ENCODE results near the gene UBA1.

The UBA1 gene

DNA sequence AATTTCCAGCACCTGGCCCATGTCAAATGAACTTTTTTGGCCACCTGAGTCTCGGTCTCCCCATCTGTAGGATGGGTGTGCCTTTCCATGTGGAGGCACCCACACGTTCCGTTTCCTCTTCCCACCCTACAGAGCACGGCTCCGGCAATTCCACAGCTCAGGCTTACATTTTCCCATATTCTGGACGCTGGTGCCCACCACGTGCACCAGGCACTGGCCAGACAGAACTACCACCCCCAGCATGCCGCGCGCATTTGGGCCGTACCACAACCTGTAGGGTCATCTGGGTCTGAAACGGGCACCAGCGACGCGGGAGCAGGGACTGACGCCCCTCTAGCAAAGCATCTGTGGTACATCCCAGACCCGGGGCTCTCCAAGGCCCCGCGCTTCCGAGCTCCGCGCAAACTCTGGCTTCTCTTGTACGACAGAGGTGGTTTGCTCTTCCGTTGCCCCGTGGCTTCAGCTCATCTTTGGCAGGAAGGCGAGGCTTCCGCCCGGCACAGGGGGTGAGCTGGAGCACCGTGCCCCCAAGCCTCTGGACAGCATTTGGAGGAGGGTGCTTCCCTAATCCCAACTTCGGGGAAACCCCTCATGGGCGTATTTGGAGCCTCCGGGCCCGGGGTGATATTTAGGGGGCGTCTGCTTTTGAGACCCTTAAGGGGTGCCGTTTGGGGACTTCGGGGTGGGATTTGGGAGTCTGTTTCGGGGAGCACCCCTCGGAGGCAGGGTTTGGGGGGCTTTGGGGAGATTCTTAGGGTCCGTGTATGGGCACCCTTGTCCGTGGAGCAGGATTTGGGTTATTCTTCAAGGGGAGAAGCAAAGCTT is 3.0 kb upstream of the UBA1 start:
- DNase-seq, result peak; percentile 93

DNA sequence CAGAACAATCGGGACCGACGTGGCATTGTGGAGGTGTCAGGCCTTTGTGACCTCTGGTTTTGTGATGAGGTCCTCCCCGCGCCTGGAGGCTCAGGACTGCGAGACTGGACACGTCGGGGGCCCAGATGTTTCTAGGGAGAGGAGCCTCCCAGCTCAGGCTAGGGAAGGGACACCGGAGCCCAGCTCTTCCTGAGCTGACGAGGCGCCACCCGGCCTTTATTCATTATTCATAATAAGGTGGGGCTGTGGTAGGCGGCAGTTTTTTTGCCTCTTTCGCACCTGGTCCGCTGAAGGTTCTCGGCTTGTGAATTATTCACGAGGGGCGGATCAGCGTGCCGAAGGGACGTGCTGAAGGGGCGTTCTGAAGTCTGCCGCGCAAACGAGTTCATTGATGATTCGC is 2.3 kb upstream of the UBA1 start:
- peak; percentile 51 for DNase-seq

DNA sequence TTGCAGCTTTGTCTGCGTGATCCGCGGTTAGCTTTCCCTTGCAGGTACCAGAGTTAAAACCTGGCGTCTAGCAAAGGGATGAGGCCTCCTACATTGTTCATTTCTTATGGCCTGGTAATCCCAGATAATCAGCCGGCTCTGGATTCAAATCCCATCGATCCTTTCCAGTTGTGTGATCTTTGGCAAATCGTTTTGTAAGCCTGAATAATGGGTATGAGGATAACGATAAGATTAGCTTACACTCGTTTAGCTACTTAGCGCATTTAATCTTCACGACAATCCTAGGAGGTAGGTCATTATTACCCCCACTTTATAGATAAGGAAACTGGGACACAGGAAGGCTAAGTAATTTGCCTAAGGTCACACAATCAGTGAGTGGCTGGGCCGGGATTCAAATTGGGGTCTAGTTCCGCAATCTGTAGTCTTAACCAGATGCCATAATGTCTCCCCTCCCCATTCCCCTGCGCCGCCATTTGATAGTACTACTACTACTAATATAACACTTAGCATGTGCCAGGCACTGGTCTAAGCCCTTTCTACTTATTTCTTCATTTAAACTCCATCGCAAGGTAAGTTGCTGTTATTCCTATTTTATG is 1.7 kb upstream of the UBA1 start:
- no peak for DNase-seq

DNA sequence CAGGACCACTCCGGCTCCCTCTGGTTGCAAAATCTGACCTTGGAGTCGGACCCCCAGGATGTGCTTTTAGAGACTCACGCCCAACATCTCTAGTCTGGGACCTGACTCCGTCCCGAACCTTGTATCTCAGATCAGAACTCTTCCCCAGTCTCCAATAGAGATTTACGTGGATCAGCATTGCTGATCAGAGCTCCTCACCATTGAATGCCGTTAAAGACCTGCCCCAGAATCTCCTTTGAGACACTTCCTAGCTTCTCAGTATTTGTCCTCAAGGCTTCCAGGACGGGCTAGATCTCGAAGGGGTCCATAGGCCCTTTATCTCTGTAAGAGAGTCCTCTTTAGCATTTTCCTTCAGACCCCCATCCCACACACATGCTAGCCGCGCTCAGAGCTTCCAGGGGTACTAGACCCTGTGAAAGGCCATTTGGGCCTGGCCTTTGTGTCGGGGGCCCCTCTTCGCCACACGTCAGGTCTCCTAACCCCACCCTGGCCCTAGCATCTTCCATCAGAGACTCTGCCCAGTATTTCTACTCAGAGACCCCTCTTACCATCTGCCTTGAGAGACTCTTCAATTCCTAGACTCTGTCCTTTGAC is 662 bp downstream of the UBA1 start:
- no peak for DNase-seq

DNA sequence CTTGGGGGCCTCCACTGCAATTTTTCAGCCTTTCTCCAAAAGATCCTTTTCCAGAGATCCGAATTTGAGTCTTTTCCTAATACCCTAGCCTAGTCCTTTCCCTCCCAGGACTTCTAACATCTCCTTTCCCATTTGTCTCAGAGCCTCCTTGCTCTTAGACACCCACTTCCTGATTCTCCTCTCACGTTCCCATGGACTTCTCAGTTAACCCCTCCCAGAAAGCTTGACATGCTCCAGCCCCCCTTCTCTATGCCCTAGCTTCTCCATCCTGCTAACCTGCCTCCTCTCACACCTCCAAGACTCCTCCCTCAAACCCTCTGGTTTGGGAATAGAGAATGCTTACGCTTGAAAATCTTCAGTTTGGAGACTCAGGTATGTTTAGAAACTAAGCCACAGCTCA is 2.5 kb downstream of the UBA1 start:
- DNase-seq, result no peak

DNA sequence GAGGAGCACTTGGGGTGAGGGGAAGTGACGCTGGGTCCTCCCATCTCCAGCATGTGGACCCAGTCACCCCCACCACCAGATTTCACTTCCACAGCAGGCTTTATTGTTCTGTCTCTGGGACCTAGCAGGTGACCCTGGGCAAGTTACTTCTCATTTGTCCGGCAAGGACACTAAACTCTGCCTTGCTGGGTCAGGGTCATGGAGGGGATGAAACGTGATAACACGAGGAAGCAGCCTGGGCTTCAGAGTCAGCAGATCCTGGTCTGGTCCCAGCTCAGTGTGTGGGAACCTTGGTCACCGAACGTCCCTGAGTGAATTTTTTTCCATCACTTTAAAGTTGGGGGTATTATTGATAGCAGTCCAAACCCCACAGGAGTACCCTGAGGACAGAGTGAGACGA is 3.9 kb downstream of the UBA1 start:
- no peak for DNase-seq

DNA sequence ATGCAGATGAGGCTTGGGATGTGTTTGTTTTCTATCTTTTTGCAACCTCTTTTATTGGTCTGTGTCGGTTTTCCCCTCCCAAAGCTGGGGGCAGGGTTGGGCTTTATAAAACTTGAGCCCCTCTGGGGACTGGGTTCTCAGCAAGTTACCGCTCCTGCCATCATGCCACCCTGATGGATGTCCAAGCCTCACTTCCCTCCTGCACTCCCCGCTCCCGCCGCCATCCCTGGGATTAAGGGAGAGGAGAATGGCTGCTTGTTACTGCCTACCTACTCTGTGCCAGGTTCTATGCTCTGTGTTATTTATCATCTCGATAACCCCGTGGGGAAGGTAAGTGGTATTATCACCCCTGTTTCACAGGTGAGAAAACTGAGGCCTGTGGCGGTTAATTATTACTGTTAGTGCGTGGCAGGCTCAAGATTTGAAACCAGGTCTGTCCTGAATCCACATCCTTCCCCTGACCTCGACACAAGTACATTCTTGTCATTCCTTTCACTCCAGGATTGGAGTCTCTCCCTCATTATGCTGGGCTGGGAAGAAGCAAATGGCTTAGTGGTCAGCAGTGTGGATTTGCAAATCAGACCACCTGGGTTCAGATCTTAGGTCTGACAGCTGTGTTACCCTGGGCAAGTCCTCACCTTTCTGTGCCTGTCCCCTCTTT is 4.5 kb downstream of the UBA1 start:
- no peak for DNase-seq

DNA sequence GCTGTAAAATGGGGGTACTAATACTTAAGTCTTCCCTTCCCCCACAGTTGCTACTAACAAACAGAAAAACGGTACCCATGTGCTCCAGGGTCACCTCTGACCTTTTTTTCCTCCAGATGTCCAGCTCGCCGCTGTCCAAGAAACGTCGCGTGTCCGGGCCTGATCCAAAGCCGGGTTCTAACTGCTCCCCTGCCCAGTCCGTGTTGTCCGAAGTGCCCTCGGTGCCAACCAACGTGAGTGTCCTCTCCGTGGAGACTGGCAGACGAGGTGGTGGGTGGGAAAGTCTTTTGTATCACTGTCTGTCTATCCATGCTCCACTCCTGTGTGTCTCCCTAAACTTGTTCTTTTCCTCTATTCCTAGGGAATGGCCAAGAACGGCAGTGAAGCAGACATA is 5.1 kb downstream of the UBA1 start:
- no peak for DNase-seq

DNA sequence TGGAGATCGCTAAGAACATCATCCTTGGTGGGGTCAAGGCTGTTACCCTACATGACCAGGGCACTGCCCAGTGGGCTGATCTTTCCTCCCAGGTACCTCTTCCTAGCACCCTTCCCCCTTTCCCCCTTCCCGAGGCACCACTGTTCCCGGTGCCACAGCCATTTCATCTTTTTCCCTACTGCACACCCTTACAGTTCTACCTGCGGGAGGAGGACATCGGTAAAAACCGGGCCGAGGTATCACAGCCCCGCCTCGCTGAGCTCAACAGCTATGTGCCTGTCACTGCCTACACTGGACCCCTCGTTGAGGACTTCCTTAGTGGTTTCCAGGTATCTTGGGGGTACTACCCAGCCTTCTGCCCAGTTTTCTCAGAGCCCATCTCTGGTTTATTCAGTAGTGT is 5.7 kb downstream of the UBA1 start:
- no peak for DNase-seq

DNA sequence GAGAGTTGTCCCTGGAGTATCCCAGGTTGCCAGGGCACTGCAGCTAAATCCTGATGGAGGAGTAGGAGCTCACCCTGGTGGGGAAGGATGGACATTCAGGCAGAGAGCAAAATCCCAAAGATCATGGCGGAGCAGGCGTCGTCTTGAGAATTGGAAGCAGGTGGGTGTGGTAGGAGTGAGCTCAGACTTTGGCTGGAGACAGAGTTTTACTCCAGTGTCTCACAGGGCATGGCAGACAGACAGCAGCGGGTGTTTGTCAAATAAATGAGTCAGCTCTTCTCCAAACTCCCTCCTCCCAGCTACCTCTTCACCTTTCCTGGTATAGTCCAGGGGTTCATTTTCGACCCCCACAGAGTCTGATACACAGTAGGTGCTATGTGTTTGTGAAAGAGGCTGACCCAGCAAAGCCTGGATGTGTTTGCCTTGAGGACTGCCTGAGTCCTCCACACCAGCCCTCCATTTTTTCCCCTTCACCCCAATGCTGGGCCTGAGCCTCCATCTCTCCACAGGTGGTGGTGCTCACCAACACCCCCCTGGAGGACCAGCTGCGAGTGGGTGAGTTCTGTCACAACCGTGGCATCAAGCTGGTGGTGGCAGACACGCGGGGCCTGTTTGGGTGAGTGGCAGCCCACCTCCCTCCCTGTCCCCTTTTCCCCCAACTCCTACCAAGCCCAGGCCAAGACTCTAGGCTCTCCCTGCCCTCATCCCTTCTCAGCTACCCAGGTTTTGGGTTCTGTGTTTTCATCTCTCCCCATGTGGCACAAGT is 6.9 kb downstream of the UBA1 start:
- no peak for DNase-seq

DNA sequence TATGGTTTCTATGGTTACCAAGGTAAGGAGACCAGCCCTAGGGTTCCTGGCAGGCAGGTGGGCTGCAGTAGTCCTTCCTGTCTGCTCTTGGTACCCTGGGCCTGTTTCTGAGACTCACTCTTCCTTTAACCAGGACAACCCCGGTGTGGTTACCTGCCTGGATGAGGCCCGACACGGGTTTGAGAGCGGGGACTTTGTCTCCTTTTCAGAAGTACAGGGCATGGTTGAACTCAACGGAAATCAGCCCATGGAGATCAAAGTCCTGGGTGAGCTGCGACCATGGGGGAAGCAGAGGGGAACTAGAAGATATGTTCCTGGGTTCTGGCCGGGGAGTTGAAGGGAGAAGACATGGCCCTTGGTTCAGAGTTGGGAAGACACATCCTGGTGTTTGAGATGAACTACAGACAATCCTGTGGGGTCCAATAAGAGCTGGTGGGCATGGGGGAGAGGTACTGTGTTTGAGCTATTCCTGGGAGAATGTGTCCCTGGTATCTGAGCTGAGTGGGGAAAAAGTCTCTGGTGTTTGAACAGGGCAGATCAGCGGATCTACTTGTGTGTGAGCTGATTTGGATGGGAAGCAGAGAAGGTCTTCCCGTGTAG is 7.8 kb downstream of the UBA1 start:
- no peak for DNase-seq

DNA sequence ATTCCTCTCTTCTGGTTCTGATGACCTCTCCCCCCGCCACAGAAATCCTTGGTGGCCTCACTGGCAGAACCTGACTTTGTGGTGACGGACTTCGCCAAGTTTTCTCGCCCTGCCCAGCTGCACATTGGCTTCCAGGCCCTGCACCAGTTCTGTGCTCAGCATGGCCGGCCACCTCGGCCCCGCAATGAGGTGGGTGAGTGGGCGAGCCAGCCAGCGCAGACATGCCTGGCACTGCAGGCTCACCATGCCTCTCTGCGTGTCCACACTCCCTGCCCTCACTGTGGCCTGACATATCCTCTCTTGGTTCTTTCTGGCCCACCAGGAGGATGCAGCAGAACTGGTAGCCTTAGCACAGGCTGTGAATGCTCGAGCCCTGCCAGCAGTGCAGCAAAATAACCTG is 8.7 kb downstream of the UBA1 start:
- no peak for DNase-seq

DNA sequence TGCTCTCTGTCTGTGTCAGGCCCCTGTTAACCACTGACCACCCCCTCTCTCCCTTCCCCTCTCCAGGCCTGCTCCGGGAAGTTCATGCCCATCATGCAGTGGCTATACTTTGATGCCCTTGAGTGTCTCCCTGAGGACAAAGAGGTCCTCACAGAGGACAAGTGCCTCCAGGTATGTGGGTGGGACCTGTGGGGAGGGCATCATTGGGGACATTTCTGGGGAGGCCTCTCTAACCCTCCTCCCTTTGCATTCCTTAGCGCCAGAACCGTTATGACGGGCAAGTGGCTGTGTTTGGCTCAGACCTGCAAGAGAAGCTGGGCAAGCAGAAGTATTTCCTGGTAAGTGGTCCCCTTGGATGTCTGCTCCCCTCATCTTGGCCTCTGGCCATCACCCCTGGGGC is 9.2 kb downstream of the UBA1 start:
- DNase-seq, result no peak

DNA sequence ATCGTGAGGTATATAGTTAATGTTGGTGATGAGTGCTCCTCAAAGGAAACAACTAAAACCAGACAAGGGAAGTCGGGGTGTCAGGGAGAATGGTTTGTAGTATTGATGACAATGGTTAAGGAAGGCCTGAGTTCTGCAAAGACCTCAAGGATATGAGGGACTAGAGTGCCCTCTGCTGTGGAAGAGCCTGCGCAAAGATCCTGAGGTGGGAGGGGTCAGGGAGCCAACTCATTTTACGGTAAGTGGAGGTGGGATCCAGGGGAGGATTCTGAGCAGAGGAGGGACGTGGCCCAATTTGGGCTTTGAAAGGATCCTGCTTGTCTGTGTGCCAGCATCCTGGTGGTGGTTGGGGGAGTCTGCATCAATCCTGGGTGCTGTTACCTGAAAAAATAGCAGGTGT is 11.3 kb downstream of the UBA1 start:
- no peak for DNase-seq

DNA sequence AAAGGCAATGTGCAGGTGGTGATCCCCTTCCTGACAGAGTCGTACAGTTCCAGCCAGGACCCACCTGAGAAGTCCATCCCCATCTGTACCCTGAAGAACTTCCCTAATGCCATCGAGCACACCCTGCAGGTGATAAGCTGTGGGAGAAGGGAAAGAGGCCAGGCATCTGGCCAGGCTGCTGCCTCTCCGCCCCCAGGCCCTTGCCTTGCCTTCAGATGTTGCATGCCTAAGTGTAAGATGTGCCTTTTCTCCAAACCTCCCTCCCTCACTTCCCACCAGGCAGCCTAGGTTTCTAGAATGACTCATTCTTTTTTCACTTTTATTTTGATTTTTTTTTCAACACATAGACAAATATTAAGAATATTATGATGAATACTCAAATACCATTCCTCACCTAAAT is 12.7 kb downstream of the UBA1 start:
- DNase-seq, result no peak

DNA sequence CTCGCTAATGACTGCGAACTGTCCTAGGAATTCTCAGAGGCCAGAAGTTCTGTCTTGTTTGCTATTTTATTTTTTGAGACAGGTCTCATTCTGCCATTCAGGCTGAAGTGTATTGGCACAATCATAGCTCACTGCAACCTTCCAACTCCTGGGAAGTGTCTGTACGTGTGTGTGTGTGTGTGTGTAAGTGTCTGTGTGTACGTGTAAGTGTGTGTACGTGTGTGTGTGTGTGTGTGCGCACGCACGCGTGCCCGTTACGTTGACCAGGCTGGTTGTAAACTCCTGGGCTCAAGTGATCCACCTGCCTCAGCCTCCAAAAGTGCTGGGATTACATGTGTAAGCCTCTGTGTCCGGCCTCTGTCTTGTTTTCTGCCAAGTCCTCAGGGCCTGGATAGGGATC is 14.5 kb downstream of the UBA1 start:
- DNase-seq, result no peak

DNA sequence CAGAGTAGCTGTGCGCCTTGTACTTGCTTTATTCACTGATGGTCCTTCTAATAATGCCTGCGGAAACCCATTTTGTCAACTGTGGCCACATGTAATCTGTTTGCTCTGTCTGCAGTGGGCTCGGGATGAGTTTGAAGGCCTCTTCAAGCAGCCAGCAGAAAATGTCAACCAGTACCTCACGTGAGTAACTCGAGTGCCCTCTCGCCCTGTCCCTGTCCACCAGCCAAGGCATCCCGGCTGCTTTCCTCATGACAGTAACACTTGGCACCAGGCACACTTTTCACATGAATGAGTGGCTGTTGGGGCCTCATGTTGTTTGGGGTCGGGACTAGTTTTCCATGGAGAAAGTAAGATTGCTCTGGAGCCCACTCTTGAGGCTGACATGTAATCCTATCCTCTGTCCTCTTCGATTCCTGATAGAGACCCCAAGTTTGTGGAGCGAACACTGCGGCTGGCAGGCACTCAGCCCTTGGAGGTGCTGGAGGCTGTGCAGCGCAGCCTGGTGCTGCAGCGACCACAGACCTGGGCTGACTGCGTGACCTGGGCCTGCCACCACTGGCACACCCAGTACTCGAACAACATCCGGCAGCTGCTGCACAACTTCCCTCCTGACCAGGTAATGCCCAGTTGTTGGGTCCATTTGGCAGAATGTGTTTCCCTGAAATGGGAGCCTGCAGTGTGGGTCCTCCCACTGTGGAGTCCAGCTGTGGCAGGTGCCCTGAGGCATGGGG is 16.0 kb downstream of the UBA1 start:
- no peak for DNase-seq

DNA sequence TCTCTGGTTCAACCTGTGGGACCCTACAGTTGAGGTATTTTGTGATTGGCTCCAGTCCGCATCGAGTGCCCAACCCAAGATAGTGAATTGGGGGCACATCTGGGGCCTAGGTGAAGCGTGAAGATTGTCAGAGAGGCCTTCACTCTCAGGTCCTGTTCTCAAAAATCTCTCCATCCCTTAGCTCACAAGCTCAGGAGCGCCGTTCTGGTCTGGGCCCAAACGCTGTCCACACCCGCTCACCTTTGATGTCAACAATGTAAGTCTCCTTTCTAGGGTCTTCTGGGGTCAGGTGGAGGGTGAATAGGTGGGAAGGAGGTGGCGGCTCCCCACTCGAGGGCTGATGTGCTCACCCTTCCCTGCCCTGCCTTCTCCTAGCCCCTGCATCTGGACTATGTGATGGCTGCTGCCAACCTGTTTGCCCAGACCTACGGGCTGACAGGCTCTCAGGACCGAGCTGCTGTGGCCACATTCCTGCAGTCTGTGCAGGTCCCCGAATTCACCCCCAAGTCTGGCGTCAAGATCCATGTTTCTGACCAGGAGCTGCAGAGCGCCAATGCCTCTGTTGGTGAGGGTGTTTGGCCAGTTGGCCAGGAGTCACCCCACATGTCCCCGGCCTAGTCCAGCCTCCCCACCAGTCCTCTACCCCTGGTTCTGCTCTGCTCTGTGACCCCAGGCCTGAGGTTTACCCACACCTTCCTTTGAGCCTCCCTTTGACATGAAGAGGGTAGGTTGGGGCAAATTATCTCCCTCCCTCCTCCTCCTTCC is 17.2 kb downstream of the UBA1 start:
- DNase-seq, result no peak

DNA sequence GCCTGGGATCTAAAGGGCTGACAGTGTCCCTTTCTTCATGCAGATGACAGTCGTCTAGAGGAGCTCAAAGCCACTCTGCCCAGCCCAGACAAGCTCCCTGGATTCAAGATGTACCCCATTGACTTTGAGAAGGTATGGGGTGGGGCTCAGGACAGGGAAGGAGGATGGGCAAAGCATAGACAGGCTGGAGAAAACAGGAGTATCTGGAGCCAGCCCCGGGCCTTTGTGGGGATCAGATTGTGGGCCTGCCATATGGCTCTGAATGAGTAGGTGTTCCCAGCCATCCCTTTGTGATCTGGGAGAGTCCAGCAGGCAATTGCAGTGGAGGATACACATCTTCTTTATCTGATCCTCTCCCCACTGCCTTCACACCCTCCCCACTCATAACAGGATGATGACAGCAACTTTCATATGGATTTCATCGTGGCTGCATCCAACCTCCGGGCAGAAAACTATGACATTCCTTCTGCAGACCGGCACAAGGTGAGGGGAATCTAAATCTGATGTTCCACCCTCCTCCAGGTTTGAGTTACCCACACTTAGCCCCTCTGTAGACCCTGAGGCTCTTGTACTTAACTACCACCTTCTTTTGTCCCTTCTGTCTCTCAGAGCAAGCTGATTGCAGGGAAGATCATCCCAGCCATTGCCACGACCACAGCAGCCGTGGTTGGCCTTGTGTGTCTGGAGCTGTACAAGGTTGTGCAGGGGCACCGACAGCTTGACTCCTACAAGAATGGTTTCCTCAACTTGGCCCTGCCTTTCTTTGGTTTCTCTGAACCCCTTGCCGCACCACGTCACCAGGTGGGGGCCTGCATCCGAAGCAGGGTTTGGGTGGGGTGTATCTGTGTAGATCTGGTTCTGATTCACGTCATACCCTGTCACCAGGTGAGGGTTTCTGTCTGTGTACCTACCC is 19.0 kb downstream of the UBA1 start:
- DNase-seq, result no peak

DNA sequence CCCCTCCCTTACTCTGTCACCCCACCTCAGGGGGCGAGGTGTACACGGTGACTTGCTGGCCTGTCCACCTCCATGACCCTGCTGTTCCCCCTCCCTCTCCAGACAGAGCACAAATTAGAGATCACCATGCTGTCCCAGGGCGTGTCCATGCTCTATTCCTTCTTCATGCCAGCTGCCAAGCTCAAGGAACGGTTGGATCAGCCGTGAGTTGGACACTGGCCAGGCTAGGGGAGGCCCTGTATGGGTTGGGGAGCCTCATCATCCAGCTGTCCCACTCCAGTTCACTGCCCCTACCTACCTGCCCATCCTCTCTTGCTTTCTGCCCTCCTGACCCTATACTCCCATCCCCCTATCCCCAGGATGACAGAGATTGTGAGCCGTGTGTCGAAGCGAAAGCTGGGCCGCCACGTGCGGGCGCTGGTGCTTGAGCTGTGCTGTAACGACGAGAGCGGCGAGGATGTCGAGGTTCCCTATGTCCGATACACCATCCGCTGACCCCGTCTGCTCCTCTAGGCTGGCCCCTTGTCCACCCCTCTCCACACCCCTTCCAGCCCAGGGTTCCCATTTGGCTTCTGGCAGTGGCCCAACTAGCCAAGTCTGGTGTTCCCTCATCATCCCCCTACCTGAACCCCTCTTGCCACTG is 20.9 kb downstream of the UBA1 start:
- no peak for DNase-seq
